DND-41 (cell line): ENCODE data around the gene LRIT2.

ENCODE experiments used
- EZH2 ChIP-seq: IDR thresholded peaks from 3 replicates; pipeline ENCODE4 v1.6.1; 2012; ENCODE audit warnings: borderline replicate concordance, low read depth, mild to moderate bottlenecking, moderate library complexity, low read length, inconsistent platforms; ENCODE audit not compliant: severe bottlenecking
- TF ChIP-seq, protein P1 (sequence below): IDR thresholded peaks from 2 replicates; pipeline ENCODE4 v1.5.1; 2012; ENCODE audit warnings: borderline replicate concordance, low read length, moderate library complexity, mild to moderate bottlenecking; ENCODE audit not compliant: poor library complexity, severe bottlenecking; ENCODE audit errors: extremely low read depth

DNA sequence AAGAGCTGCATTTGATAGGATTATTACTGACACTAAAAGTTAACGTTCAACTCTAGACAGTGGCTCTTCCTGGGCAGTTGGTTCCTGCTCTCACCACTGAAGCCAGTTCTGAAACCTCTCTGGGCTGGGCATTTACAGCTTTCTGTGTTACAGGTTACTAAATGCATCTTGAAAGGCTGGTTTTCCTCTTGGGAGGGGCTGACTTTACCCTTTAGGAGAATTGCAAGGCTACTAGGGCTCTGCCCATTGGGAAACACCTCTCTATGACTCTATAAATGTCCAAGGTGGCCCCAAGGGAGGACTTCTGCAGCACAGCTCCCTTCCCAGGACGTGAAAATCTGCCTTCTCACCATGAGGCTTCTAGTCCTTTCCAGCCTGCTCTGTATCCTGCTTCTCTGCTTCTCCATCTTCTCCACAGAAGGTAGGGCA is 51.8 kb downstream of the LRIT2 start, which contains the start of gene GPR15LG:
- TF ChIP-seq, protein P1, sequence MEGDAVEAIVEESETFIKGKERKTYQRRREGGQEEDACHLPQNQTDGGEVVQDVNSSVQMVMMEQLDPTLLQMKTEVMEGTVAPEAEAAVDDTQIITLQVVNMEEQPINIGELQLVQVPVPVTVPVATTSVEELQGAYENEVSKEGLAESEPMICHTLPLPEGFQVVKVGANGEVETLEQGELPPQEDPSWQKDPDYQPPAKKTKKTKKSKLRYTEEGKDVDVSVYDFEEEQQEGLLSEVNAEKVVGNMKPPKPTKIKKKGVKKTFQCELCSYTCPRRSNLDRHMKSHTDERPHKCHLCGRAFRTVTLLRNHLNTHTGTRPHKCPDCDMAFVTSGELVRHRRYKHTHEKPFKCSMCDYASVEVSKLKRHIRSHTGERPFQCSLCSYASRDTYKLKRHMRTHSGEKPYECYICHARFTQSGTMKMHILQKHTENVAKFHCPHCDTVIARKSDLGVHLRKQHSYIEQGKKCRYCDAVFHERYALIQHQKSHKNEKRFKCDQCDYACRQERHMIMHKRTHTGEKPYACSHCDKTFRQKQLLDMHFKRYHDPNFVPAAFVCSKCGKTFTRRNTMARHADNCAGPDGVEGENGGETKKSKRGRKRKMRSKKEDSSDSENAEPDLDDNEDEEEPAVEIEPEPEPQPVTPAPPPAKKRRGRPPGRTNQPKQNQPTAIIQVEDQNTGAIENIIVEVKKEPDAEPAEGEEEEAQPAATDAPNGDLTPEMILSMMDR = no peak
- no peak for TF ChIP-seq EZH2
